ENCODE measurements around the gene CCDC121.
"Not testable (repeated sequence)": the region's sequence is repeated elsewhere in the genome, so short reads cannot be mapped to it uniquely, and the experiment has no call there.

DNA sequence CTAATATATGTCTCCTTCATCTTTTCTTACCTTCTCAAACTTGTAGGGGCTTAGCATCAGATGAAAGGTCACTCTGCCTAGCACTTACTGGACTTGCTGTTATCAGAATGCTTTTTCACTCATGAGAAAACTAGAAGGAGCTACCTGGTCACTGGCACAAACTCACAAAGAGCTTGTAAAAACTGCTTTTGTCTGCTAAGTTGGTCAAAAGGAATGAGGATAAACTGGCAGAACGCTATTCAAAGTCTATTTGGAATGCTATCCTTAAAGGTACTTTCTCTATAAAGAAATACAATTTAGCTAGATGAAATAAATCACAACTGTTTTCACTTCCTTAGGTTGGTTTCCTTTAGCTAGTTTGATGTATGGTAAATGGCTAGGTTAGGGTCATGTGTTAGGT lies 2.5 kb downstream of the CCDC121 start:
- not testable (repeated sequence) for TF ChIP-seq ZNF274 (IDR thresholded peaks at IDR 0.05; ENCODE audit: low read depth, low read length); SUZ12 (IDR thresholded peaks at IDR 0.05; ENCODE audit: extremely low read depth, insufficient read depth, insufficient read length); YY1 (IDR thresholded peaks at IDR 0.05; ENCODE audit: insufficient read depth, insufficient read length)
